Suprapubic skin (tissue), 4 donors: ENCODE results near the gene CDC42EP5. TPM values are rescaled to one million over a fixed set of nuclear protein-coding genes. Genes with fewer than 3 reads are reported as not detected.

Source experiments
- DNase-seq, 2 donors: peaks; one replicate each; pipeline ENCODE4 v3.0.0-alpha.2; 2019; ENCODE audit warnings: low spot score in 2 of 2
- H3K27ac ChIP-seq: fragments of 200-600 bp; sonication (generic); one replicate; pipeline ENCODE4 v1.5.1; 2019
- H3K27me3 ChIP-seq: fragments of 200-600 bp; sonication (generic); one replicate; pipeline ENCODE4 v1.5.1; 2019
- H3K36me3 ChIP-seq: fragments of 200-600 bp; sonication (generic); one replicate; pipeline ENCODE4 v1.5.1; 2019
- H3K4me1 ChIP-seq: fragments of 200-600 bp; sonication (generic); one replicate; pipeline ENCODE4 v1.5.1; 2019
- H3K4me3 ChIP-seq: fragments of 200-600 bp; sonication (generic); one replicate; pipeline ENCODE4 v1.5.1; 2019; ENCODE audit warnings: mild to moderate bottlenecking
- H3K9me3 ChIP-seq: fragments of 200-600 bp; sonication (generic); one replicate; pipeline ENCODE4 v1.5.1; 2019
- EP300 ChIP-seq: sonication (generic); formaldehyde crosslinking; IDR thresholded peaks from one replicate; pipeline ENCODE4 v1.6.1; 2017; ENCODE audit warnings: antibody characterized with exemption
- POLR2A ChIP-seq, 2 donors: fragments of 450-650 bp; IDR thresholded peaks; one replicate each; pipeline ENCODE4 v1.6.1; 2017; ENCODE audit warnings: antibody characterized with exemption in 2 of 2, mild to moderate bottlenecking in 2 of 2, moderate library complexity in 2 of 2
- POLR2AphosphoS5 ChIP-seq, 3 donors: sonication (generic); formaldehyde crosslinking; IDR thresholded peaks; one replicate each; pipeline ENCODE4 v1.6.1; 2017; ENCODE audit warnings: antibody characterized with exemption in 3 of 3
- WGBS: methylation state at CpG from one replicate; pipeline ENCODE4 v1.1.5; 2018; 5-methylcytosine and 5-hydroxymethylcytosine counted together
- total RNA-seq, 4 donors: library from RNA; depleted of rRNA; stranded (reverse); fragments of >200 nt; gene quantifications; one replicate each; pipeline ENCODE4 v1.1.0, GENCODE V29; 2016
- TF ChIP-seq, protein P1 (sequence below), 2 donors: fragments of 200-600 bp in 1 of 2; fragments of 450-650 bp in 1 of 2; sonication (generic) in 1 of 2; IDR thresholded peaks; one replicate each; pipeline ENCODE4 v1.5.1; 2016 to 2019; ENCODE audit warnings: antibody characterized with exemption in 2 of 2, mild to moderate bottlenecking in 1 of 2, moderate library complexity in 1 of 2

CDC42EP5 gene
- total RNA-seq, 4 donors from 2014 or later: 4.2 to 9.4 (median 5.5) TPM

DNA sequence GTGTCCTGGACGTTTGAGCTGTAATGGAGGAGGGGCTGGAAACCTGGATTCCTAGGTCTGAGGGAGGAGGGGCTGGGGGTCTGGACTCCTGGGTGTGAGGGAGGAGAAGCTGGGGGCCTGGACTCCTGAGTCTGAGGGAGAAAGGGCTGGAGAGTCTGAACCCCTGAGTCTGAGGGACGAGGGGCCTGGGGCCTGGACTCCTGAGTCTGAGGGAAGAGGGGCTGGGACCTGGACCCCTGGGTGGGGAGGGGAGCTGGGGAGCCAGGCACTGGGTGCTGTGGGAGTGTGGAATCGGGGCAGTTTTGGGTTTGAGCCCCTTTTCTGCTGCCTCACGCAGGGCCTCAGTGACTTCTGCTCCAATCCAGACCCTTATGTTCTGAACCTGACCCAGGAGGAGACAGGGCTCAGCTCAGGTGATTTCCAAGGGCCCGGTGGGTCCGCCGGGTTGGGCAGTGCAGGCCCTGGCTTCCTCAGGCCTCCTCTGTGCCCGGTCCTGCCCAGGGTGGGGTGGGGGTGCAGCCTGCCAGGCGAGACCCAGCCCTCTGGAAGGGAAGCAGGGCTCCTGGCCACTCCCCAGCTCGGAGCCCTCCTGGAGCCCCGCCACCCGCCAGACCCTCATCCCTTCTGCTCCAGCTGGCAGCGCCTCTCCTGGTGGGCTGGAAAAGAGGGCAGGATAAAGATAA lies 43.4 kb downstream of the CDC42EP5 start:
- Histone ChIP-seq H3K9me3 (no peaks in the 10 kb centered on the region), H3K4me3 (no peak overlapping the region), H3K27me3 (peaks cover 48% of the 10 kb centered on the region), H3K4me1 (peaks cover 20% of the 10 kb centered on the region), H3K27ac (no peak overlapping the region), H3K36me3 (no peaks in the 10 kb centered on the region)
- WGBS: 31% methylated on average over 4 of the region's 13 CpGs
- DNase-seq: no peak
- TF ChIP-seq POLR2A (IDR thresholded peaks at IDR 0.05) (no peak), POLR2AphosphoS5 (IDR thresholded peaks at IDR 0.05) (no peak), EP300 (no peak)
- TF ChIP-seq, protein P1, sequence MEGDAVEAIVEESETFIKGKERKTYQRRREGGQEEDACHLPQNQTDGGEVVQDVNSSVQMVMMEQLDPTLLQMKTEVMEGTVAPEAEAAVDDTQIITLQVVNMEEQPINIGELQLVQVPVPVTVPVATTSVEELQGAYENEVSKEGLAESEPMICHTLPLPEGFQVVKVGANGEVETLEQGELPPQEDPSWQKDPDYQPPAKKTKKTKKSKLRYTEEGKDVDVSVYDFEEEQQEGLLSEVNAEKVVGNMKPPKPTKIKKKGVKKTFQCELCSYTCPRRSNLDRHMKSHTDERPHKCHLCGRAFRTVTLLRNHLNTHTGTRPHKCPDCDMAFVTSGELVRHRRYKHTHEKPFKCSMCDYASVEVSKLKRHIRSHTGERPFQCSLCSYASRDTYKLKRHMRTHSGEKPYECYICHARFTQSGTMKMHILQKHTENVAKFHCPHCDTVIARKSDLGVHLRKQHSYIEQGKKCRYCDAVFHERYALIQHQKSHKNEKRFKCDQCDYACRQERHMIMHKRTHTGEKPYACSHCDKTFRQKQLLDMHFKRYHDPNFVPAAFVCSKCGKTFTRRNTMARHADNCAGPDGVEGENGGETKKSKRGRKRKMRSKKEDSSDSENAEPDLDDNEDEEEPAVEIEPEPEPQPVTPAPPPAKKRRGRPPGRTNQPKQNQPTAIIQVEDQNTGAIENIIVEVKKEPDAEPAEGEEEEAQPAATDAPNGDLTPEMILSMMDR (IDR thresholded peaks at IDR 0.05): no peak

DNA sequence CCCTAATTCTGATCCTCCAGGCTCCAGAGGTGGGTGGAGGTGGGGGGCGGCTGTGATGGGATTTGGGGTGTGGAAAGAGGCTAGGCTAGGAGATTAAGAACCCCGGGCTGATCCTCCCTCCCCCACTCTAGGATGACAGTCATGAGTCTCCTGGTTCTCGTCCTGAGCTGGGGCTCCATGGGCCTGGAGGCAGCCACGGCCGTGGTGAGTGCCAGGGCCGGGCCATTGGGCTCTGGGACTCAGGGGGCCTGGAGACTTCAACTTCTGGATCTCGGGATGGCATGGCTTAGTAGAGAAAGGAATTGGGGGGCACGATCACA lies 44.0 kb downstream of the CDC42EP5 start:
- Histone ChIP-seq H3K9me3 (no peaks in the 10 kb centered on the region), H3K4me1 (peaks cover 20% of the 10 kb centered on the region), H3K36me3 (no peaks in the 10 kb centered on the region), H3K27ac (no peak overlapping the region), H3K27me3 (peaks cover 54% of the 10 kb centered on the region), H3K4me3 (no peak overlapping the region)
- WGBS: 58% methylated on average over 2 of the region's 8 CpGs
- TF ChIP-seq POLR2AphosphoS5 (IDR thresholded peaks at IDR 0.05) (no peak), EP300 (no peak), POLR2A (IDR thresholded peaks at IDR 0.05) (no peak)
- TF ChIP-seq, protein P1 (IDR thresholded peaks at IDR 0.05): no peak
- no peak for DNase-seq

DNA sequence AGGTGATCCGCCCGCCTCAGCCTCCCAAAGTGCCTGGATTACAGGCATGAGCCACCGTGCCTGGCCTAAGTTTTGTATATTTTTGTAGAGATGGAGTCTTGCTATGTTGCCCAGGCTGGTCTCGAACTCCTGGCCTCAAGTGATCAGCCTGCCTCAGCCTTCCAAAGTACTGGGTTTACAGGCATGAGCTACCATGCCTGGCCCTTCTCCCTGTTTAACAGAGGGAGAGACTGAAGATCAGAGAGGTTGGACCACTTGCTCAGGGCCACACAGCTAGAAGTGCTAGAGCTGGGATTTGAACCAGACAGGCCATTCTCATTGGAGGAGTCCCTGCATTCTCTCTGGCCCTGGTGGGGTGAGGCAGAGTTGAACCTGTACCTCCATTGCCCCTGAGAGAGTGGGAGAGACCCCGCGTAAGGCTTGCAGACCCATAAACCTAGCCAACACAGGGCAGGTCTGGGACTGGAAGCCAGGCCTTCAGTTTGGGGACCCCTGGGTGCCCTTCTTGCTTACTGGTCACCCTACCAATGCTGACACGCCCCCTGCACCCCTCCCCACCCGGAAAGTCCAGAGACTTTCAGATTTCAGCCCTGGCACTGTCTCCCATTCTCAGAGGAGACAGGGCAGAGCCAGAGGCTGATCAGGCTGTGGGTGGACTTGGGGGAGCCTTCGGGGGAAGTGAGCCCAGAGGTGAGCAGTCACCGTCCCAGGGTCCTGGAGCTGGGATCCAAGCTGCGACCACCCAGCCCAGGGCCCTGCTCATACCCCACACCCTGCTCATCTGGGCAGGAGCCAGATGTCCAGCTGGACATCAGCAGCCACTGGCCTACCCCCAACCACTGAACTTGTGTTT lies 44.5 kb downstream of the CDC42EP5 start:
- Histone ChIP-seq H3K27ac (no peak overlapping the region), H3K9me3 (no peaks in the 10 kb centered on the region), H3K4me3 (no peak overlapping the region), H3K27me3 (peaks cover 58% of the 10 kb centered on the region), H3K36me3 (no peaks in the 10 kb centered on the region), H3K4me1 (peaks cover 20% of the 10 kb centered on the region)
- no peak for TF ChIP-seq EP300
- no peak for TF ChIP-seq POLR2A (IDR thresholded peaks at IDR 0.05)
- TF ChIP-seq, protein P1 (IDR thresholded peaks at IDR 0.05): no peak
- no peak for TF ChIP-seq POLR2AphosphoS5 (IDR thresholded peaks at IDR 0.05)
- DNase-seq: no peak
- WGBS: 76% methylated on average over 6 of the region's 11 CpGs

DNA sequence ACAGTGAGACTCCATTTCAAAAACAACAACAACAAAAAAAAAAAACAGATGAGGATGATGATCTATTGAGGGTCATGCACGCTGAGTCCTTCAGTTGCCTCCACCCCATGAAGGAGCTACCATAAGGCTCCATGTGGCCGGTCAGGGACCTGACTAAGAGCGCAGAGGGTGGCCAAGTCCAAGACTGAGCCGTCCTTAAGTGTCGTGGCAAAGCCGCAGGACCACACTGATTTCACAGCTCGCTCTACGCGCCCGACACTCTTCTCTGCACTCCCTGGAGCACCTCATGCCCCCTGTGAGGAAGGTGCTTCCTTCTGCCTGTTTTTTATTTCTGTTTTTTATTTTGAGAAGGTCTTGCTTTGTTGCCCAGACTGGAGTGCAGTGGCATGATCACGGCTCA lies 45.5 kb downstream of the CDC42EP5 start:
- Histone ChIP-seq H3K27ac (no peak overlapping the region), H3K9me3 (no peaks in the 10 kb centered on the region), H3K4me1 (peaks cover 20% of the 10 kb centered on the region), H3K36me3 (no peaks in the 10 kb centered on the region), H3K27me3 (peaks cover 62% of the 10 kb centered on the region), H3K4me3 (no peak overlapping the region)
- TF ChIP-seq EP300: no peak
- no peak for TF ChIP-seq POLR2AphosphoS5 (IDR thresholded peaks at IDR 0.05)
- no peak for TF ChIP-seq POLR2A (IDR thresholded peaks at IDR 0.05)
- TF ChIP-seq, protein P1 (IDR thresholded peaks at IDR 0.05): no peak
- DNase-seq: no peak
- 81% methylated on average over 11 of the region's 11 CpGs for WGBS

DNA sequence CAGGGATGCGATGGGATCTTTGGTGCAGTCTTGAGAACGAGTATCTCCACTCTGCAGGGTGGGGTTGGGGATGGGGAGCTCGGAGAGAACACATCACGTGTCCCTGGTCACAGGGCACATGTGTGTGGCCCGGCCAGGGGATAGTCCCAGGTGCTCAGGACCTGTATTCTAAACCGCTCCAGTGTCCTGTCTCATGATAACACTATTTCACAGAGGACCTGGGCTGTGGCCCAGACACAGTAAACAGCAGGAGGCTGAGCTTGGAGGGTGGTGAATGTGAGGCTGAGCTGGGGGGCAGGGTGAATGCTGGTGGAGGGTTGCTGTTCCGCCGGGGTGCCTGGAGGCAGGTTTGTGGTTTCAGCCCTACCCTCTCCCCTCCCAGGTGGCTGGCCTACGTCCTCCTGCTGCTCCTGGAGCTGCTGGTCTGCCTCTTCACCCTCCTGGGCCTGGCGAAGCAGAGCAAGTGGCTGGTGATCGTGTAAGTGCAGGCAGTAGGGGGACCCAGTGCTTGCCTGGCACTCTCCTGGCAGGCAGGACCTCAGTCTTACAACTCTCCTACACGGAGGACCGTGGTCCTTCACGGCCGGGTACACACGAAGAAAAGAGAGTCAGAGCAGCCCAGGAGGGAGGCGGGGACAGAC lies 46.7 kb downstream of the CDC42EP5 start:
- H3K4me3 ChIP-seq: no peak overlapping the region
- 64% methylated on average over 13 of the region's 17 CpGs for WGBS
- no peak overlapping the region for H3K27ac ChIP-seq
- H3K27me3 ChIP-seq: peaks cover 74% of the 10 kb centered on the region
- H3K36me3 ChIP-seq: no peaks in the 10 kb centered on the region
- TF ChIP-seq POLR2A (IDR thresholded peaks at IDR 0.05) (no peak), POLR2AphosphoS5 (IDR thresholded peaks at IDR 0.05) (no peak), EP300 (no peak)
- TF ChIP-seq, protein P1 (IDR thresholded peaks at IDR 0.05): no peak
- no peaks in the 10 kb centered on the region for H3K9me3 ChIP-seq
- DNase-seq: no peak
- peaks cover 18% of the 10 kb centered on the region for H3K4me1 ChIP-seq
